IPS-18a (cell line): ENCODE measurements around the gene NEK4.

Experiments
- H3K27ac ChIP-seq: one replicate; pipeline ENCODE4 v1.5.1; 2013; ENCODE audit warnings: low read length
- H3K27me3 ChIP-seq: one replicate; pipeline ENCODE4 v1.6.1; 2013; ENCODE audit warnings: mild to moderate bottlenecking, low read length; ENCODE audit not compliant: control insufficient read depth, insufficient read depth
- H3K36me3 ChIP-seq: one replicate; pipeline ENCODE4 v1.6.1; 2013; ENCODE audit warnings: low read depth, low read length; ENCODE audit not compliant: control insufficient read depth
- H3K4me1 ChIP-seq: one replicate; pipeline ENCODE4 v1.6.1; 2013; ENCODE audit warnings: low read depth, low read length; ENCODE audit not compliant: control insufficient read depth
- H3K4me3 ChIP-seq: one replicate; pipeline ENCODE4 v1.5.1; 2013; ENCODE audit warnings: low read length
- H3K9ac ChIP-seq: one replicate; pipeline ENCODE4 v1.6.1; 2013; ENCODE audit warnings: mild to moderate bottlenecking, low read length, moderate library complexity
- H3K9me3 ChIP-seq: one replicate; pipeline ENCODE4 v1.6.1; 2013; ENCODE audit warnings: low read depth, low read length; ENCODE audit not compliant: control insufficient read depth

Gene NEK4

GRCh38 chr3:52805270-52806039 is 34.7 kb upstream of the NEK4 start:
- H3K27me3 ChIP-seq = no peaks in the 10 kb centered on the region
- H3K4me3 ChIP-seq = no peak overlapping the region
- H3K4me1 ChIP-seq = no peaks in the 10 kb centered on the region
- H3K27ac ChIP-seq = no peak overlapping the region
- no peaks in the 10 kb centered on the region for H3K9me3 ChIP-seq
- H3K9ac ChIP-seq = no peak overlapping the region
- no peaks in the 10 kb centered on the region for H3K36me3 ChIP-seq

- Histone ChIP-seq H3K4me3 (no peak overlapping the region), H3K27me3 (no peaks in the 10 kb centered on the region), H3K9ac (no peak overlapping the region), H3K4me1 (no peaks in the 10 kb centered on the region), H3K9me3 (no peaks in the 10 kb centered on the region), H3K27ac (no peak overlapping the region), H3K36me3 (no peaks in the 10 kb centered on the region)
These were observed 31.1 kb upstream of the NEK4 start for GRCh38 chr3:52801839-52802238.

- H3K36me3 ChIP-seq = no peaks in the 10 kb centered on the region
- no peaks in the 10 kb centered on the region for H3K9me3 ChIP-seq
- H3K27me3 ChIP-seq = no peaks in the 10 kb centered on the region
- no peak overlapping the region for H3K27ac ChIP-seq
- H3K4me1 ChIP-seq = no peaks in the 10 kb centered on the region
- no peak overlapping the region for H3K4me3 ChIP-seq
- no peak overlapping the region for H3K9ac ChIP-seq
These were observed 29.3 kb upstream of the NEK4 start for GRCh38 chr3:52800079-52800478.

- H3K4me1 ChIP-seq = no peaks in the 10 kb centered on the region
- H3K4me3 ChIP-seq = no peak overlapping the region
- H3K27me3 ChIP-seq = no peaks in the 10 kb centered on the region
- H3K27ac ChIP-seq = no peak overlapping the region
- H3K9me3 ChIP-seq = no peaks in the 10 kb centered on the region
- no peak overlapping the region for H3K9ac ChIP-seq
- no peaks in the 10 kb centered on the region for H3K36me3 ChIP-seq
These were observed 28.3 kb upstream of the NEK4 start for GRCh38 chr3:52798978-52799476.

GRCh38 chr3:52798376-52798977 is 27.7 kb upstream of the NEK4 start:
- Histone ChIP-seq H3K4me1 (no peaks in the 10 kb centered on the region), H3K9me3 (no peaks in the 10 kb centered on the region), H3K9ac (no peak overlapping the region), H3K27me3 (no peaks in the 10 kb centered on the region), H3K27ac (no peak overlapping the region), H3K36me3 (no peaks in the 10 kb centered on the region), H3K4me3 (no peak overlapping the region)

GRCh38 chr3:52796411-52796810 is 25.7 kb upstream of the NEK4 start:
- H3K27ac ChIP-seq = no peak overlapping the region
- no peaks in the 10 kb centered on the region for H3K36me3 ChIP-seq
- no peaks in the 10 kb centered on the region for H3K4me1 ChIP-seq
- no peaks in the 10 kb centered on the region for H3K9me3 ChIP-seq
- no peak overlapping the region for H3K9ac ChIP-seq
- no peaks in the 10 kb centered on the region for H3K27me3 ChIP-seq
- no peak overlapping the region for H3K4me3 ChIP-seq

- Histone ChIP-seq H3K27ac (no peak overlapping the region), H3K4me3 (no peak overlapping the region), H3K9me3 (no peaks in the 10 kb centered on the region), H3K36me3 (no peaks in the 10 kb centered on the region), H3K9ac (no peak overlapping the region), H3K4me1 (no peaks in the 10 kb centered on the region), H3K27me3 (no peaks in the 10 kb centered on the region)
These were observed 24.7 kb upstream of the NEK4 start for GRCh38 chr3:52795298-52795900.

GRCh38 chr3:52794612-52795099 is 23.9 kb upstream of the NEK4 start, which contains the start of gene ITIH3:
Gene ITIH3, plus strand, starts transcription at chr3:52794796. Its CDS starts 8 bp downstream, at chr3:52794804.
- Histone ChIP-seq H3K4me3 (no peak within 1 kb of the TSS), H3K9ac (no peak within 1 kb of the TSS), H3K9me3 (no peaks in the 10 kb centered on the region), H3K4me1 (no peaks in the 10 kb centered on the region), H3K36me3 (no peaks in the 10 kb centered on the region), H3K27ac (no peak within 1 kb of the TSS), H3K27me3 (no peaks in the 10 kb centered on the region)

GRCh38 chr3:52793702-52794611 is 23.2 kb upstream of the NEK4 start:
- Histone ChIP-seq H3K27ac (no peak overlapping the region), H3K4me3 (no peak overlapping the region), H3K27me3 (no peaks in the 10 kb centered on the region), H3K9me3 (no peaks in the 10 kb centered on the region), H3K9ac (no peak overlapping the region), H3K4me1 (no peaks in the 10 kb centered on the region), H3K36me3 (no peaks in the 10 kb centered on the region)

GRCh38 chr3:52792961-52793695 is 22.4 kb upstream of the NEK4 start:
- Histone ChIP-seq H3K4me3 (no peak overlapping the region), H3K9ac (no peak overlapping the region), H3K4me1 (no peaks in the 10 kb centered on the region), H3K27me3 (no peaks in the 10 kb centered on the region), H3K9me3 (no peaks in the 10 kb centered on the region), H3K27ac (no peak overlapping the region), H3K36me3 (no peaks in the 10 kb centered on the region)
